ENCODE data around the gene SRMS.

The SRMS gene

GRCh38 chr20:63536997-63537524 lies 10.5 kb downstream of the SRMS start, which contains the start of gene PTK6:
TSS of gene PTK6 (minus strand) at chr20:63537376. CDS start at chr20:63537314, 62 bp downstream.
- DNase-seq, result no peak

DNA sequence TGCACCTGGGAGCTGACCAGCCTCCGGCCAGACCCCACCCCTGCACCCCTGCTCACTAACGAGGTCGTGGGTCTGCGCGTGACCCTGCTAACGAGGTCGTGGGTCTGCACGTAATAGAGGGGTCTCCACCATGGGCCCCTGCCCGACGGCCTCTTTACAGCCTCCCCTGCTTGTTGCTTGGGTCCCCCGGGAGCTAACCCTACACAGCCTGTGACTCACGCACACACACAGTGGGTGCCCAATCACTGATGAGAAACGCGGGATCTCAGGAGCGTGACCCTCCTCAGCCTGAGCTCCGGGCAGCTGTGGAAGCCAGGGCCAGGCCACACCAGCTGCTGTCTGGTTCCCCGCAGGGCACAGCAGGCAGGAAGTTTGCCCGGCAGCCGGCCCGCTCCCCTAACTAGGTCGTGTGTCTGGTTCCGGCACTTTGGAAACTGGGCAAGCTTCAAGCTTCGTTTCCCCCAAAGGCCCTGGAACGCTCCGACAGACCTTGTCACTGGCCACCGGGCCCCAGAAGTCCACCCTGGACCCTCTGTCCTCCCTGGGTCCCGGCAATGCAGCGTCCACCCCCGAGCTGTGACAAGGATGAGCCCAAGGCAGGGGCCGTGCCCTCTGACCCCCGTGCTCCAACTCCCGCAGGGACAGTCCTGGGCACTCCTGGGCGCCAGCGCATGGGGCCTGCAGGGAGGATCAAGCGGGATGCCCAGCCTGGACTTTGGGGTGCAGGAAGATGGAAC lies 11.1 kb downstream of the SRMS start:
- no peak for DNase-seq

DNA sequence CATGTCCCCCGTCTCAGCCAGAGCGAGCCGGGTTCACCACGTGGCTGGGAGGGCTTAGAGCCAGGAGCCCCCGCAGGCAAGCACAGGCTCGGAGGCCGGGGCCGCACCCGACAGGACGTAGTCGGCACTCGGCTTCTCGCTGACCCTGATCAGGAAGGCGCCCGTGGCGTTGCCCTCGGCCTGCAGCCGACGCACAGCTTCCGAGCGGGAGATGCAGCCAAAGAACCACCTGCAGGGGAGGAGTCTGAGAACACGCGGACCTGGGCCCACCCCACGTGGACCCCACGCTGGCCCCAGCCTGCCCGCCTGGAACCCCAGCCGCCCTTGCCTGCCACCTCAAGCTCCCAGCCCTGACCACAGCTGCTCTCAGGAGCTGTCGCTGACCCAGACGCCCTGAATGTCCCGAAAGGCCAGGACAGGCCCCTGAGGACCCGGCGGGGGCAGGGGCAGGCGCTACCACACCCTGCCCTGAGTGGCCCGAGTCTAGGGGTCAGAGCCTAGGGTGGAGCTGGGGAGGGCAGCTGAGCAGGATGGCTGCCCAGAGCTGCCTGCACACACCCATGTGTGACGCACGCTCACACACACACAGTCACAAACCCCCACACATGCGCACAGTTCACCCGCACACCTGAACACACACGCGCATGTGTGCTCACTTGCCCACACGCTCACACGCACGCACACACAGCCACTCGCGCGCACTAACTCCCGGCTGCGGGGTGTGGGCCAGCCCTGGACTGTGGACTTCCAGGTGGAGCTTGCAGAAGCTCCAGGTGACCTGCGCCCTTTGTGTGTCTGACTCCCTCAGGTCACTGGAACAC lies 12.5 kb downstream of the SRMS start:
- DNase-seq, result no peak

DNA sequence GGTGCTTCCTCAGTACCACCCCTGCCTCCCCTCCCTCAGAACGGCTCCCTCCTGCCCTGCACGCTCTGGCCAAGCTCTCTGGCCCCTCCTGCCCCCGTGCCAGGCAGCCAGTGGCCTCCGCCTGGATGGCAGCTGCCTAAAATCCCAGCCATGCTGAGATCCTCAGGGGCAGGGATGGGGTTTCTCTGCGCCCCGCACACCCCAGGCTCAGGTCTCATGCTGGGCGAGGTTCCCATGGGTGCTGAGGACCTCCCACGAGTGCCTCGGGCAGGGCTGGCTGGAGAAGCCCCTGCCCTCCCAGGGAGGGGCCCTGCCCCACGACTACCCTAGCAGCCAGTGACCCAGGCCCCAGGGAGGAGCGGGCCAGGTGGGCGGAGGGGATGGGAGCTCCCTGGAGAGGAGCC lies 13.1 kb downstream of the SRMS start:
- DNase-seq, result no peak

DNA sequence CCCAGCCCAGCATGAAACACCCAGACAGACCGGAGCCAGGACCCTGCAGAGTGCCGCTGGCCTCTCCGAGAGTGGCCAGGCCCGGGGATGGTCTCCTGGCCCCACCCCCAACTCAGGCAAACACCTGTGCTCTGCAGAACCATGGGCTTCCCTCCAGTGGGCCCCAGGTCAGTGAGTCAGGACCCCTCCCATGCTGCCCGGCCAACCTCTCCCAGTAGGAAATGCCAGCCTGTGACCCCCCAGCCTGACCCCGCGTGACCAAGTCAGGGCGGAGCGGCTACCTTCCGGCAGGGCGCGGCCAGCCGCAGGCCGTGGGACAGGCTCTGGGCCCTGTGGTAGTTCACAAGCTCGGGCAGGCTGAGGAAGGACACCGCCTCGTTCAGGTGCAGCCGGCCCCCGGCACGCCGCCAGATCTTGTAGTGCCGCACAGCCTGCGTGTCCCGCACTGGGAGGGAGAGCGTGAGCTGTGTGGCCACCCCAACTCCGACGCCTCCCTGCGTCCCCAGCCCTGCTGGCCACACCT lies 13.6 kb downstream of the SRMS start:
- DNase-seq, result no peak

GRCh38 chr20:63533388-63533787 lies 14.2 kb downstream of the SRMS start:
- DNase-seq, result no peak

- no peak for DNase-seq
Observed at GRCh38 chr20:63532449-63532971, 15.0 kb downstream of the SRMS start.

GRCh38 chr20:63531686-63532448 lies 15.7 kb downstream of the SRMS start:
- DNase-seq, result no peak

GRCh38 chr20:63530788-63531160 lies 16.8 kb downstream of the SRMS start:
- DNase-seq, result no peak

GRCh38 chr20:63529861-63530787 lies 17.4 kb downstream of the SRMS start:
- no peak for DNase-seq

GRCh38 chr20:63529180-63529860 lies 18.2 kb downstream of the SRMS start:
- no peak for DNase-seq

DNA sequence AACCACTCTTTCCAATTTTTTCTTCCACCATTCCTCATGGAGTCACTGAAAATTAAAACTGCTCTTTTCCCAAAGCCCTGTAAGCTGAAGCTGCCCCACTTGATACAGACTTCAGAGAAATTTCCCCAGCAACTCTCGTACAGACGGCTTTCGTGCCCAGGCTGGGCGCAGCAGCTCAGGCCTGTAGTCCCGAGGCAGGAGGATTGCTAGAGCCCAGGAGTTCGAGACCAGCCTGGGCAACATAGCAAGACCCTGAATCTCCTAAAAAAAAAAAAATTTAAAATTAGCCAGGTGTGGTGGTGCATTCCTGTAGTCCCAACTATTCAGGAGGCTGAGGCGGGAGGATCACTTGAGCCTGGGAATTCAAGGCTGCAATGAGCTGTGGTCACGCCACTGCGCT lies 20.4 kb downstream of the SRMS start:
- DNase-seq, result no peak

DNA sequence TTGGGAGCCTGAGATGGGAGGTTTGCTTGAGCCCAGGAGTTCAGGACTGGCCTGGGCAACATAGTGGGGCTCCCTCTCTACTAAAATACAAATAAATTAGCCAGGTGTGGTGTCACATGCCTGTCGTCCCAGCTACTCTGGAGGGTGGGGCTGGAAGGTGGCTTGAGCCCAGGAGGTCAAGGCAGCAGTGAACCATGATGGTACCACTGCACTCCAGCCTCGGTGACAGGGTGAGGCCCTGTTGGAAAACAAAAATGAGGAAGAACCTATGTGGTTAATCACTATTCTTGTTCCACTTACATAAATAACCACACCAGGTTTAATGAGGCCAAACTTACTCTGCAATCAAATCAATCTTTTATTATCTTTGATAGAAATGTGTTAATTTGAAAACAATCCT lies 21.6 kb downstream of the SRMS start:
- DNase-seq, result no peak

DNA sequence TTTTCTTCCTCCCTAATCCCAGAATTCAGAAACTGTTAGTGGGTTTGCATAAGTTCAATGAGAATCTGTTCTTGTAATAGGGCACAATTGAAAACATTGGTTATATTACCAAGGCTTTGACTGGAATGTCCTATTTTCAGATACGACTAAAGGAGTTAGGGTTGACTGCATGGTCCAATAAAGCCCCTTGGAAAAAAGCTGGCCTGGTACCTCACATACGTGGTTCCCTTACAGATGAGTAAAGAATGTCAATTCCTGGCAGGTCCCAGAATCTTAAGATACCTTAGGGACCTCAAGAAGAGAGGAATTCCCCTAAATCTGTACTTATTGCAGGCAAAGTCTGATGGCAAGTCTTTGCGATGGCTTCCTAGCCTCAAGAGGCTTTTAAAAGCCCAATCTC lies 22.4 kb downstream of the SRMS start:
- DNase-seq, result no peak

DNA sequence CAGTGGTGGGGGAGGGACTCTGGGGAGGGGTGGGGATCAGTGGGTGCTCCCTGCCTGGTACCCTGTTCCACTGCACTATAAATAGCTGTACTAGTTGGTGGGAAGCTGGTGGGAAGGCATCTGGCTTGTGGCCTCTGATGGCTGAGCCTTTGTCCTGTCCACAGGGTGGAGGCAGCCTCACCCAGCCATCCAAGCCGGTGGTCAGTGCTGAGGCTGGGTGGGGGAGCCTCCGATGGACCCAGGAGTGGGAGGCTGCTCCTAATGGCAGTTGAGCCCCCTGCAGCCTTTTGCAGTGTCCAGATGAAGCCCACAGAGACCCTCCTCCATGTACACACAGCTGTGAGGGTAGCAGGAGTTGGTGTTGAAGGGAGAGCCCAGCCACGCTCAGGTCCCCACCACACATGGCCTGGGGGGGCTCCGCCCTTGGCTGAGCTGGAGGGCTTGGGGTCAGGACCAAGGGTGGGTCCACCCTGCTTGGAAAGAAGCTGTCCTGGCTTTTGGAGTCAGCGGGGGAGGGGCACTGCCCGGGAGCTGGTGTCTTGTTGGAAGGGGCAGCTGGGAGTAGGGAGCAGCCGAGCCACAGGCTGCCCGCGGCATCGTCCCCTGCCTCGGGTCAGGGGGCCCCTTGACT lies 24.5 kb downstream of the SRMS start:
- DNase-seq, result no peak

GRCh38 chr20:63522091-63522868 lies 25.3 kb downstream of the SRMS start:
- no peak for DNase-seq

DNA sequence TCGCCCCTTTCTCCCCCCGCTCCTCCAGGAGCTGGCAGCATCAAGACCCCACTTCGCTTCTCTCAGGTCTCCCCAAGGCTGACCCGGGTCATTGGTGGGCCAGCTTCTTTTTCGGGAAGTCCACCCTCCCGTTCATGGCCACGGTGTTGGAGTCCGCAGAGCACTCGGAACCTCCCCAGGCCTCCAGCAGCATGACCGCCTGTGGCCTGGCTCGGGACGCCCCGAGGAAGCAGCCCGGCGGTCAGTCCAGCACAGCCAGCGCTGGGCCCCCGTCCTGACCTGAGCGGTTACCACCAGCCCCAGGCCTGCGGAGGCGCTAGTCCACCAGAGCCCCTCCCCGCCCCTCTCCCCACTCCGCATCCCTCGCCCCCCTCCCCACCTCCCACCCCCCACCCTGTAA lies 25.9 kb downstream of the SRMS start:
- DNase-seq, result no peak

DNA sequence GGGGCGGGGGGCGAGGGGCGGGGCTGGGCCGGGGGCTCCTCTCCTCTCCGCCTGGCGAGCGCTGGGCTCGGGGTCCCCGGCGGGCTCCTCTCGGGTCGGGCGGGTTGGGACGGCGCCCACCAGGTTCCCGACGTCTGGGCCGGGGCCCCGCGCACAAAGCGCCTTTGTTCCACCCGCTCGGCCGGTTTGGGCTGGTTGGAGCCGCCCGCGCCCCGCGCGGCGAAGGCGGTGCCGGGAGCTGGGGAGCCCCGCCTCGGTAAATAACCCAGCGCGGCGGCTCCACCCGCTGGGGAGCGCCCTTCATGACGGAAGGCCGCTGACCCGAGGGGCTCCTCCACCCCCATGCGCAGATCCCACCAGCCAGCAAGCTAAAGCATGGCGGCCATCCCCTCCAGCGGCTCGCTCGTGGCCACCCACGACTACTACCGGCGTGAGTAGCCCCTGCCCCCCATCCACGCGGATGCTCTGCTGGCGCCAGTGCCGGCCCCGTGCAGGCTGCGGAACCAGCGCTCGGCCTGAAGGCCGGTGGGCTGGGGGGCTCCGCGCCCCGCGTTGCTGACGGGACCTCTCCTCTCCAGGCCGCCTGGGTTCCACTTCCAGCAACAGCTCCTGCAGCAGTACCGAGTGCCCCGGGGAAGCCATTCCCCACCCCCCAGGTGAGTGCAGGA lies 26.5 kb downstream of the SRMS start:
- no peak for DNase-seq

DNA sequence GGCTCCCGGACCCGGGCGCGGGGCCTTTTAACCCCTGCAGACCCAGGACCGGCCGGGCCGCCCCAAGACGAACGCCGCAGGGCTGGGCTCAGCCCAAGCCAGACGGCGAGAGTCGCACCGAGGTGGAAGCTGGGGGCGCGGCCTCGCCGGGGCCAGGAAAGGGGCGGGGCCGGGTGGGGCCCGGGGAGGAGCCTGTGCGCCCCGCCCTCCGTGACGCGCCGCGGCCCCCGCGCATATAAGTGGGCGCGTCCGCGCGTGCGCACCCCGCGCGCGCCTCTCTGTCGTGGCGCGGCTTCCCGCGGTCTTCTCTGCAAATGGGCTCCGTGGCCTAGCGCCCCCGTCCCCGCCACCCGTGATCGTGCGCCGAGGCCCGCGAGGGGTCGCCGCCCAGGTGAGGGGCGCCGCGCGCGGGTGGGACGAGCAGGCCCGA lies 27.0 kb downstream of the SRMS start, which contains the start of gene PPDPF:
TSS of gene PPDPF (plus strand) at position 262 of the 430 bp plus-strand sequence. CDS start 544 bp downstream, outside the sequence.
- no peak for DNase-seq

Data from NCI-H510A (cell line).